H1 (cell line): ENCODE measurements around the gene SCG3. TPM values are rescaled to one million over a fixed set of nuclear protein-coding genes. Genes with fewer than 3 reads are reported as not detected.

ENCODE experiments used
- CTCF ChIA-PET: fragments of 300-600 bp; sonication (Branson Sonifier 250); formaldehyde crosslinking; loops from one replicate; lab custom pipeline; 2021; ENCODE audit not compliant: partially characterized antibody; lab: Charles Lee
- POLR2A ChIA-PET: fragments of 300-600 bp; sonication (Branson Sonifier 250); formaldehyde crosslinking; loops from one replicate; lab custom pipeline; 2021; ENCODE audit warnings: inconsistent platforms; ENCODE audit not compliant: partially characterized antibody; lab: Charles Lee
- DNase-seq, 2 experiments: peaks; one replicate each; pipeline versions ENCODE4 v3.0.0 to v3.0.0-alpha.2; 2010 to 2022; ENCODE audit warnings: low spot score in 2 of 2, low read depth in 1 of 2, mixed read lengths in 1 of 2
- FAIRE-seq: peaks from 2 replicates; lab custom pipeline; 2011; peaks lifted over from hg19 to GRCh38; lab: Jason Lieb, UNC
- H2AFZ ChIP-seq: 2 replicates; pipeline ENCODE4 v1.8.1; 2012; ENCODE audit warnings: low read length, inconsistent platforms
- H2AK5ac ChIP-seq: 2 replicates; pipeline ENCODE4 v1.6.1; 2013; ENCODE audit warnings: low read depth, low read length
- H2BK120ac ChIP-seq: replicated peaks from 2 replicates; pipeline ENCODE3; 2013; ENCODE audit warnings: low read depth, low read length, inconsistent platforms
- H2BK12ac ChIP-seq: 2 replicates; pipeline ENCODE4 v1.6.1; 2013; ENCODE audit warnings: low read depth, low read length
- H2BK15ac ChIP-seq: 2 replicates; pipeline ENCODE4 v1.6.1; 2013; ENCODE audit warnings: low read length
- H2BK20ac ChIP-seq: 2 replicates; pipeline ENCODE4 v1.6.1; 2013; ENCODE audit warnings: low read length
- H2BK5ac ChIP-seq: 2 replicates; pipeline ENCODE4 v1.6.1; 2013; ENCODE audit warnings: low read depth, low read length
- H3K14ac ChIP-seq: 2 replicates; pipeline ENCODE4 v1.6.1; 2013; ENCODE audit warnings: inconsistent platforms; ENCODE audit not compliant: insufficient read length
- H3K18ac ChIP-seq: 2 replicates; pipeline ENCODE4 v1.6.1; 2013; ENCODE audit warnings: low read length; ENCODE audit errors: extremely low read depth
- H3K23ac ChIP-seq: 2 replicates; pipeline ENCODE4 v1.6.1; 2013; ENCODE audit warnings: inconsistent platforms; ENCODE audit not compliant: insufficient read length
- H3K23me2 ChIP-seq: 2 replicates; pipeline ENCODE4 v1.6.1; 2013; ENCODE audit warnings: low read depth, low read length
- H3K27ac ChIP-seq: 2 replicates; pipeline ENCODE4 v1.6.1; 2011; ENCODE audit warnings: low read depth, low read length, inconsistent platforms
- H3K27me3 ChIP-seq, 4 experiments: replicated peaks in 1 of 4; 1 replicate in 1 of 4; 2 replicates in 3 of 4; pipeline versions ENCODE4 v1.6.1 to v1.8.1; 2011 to 2013; ENCODE audit warnings: low read length in 3 of 4, mild to moderate bottlenecking in 3 of 4, inconsistent platforms in 2 of 4, mixed read lengths in 2 of 4, moderate library complexity in 1 of 4; ENCODE audit not compliant: control insufficient read depth in 3 of 4, insufficient read depth in 3 of 4; ENCODE audit errors: extremely low read depth in 1 of 4
- H3K36me3 ChIP-seq, 4 experiments: 2 replicates each; pipeline versions ENCODE4 v1.6.1 to v1.8.1; 2011 to 2013; ENCODE audit warnings: mild to moderate bottlenecking in 4 of 4, low read length in 3 of 4, moderate library complexity in 2 of 4, control low read depth in 1 of 4, inconsistent platforms in 1 of 4; ENCODE audit not compliant: insufficient read depth in 4 of 4, control insufficient read depth in 2 of 4
- H3K4ac ChIP-seq: replicated peaks from 2 replicates; pipeline ENCODE3; 2013; ENCODE audit warnings: low read length, low read depth, mixed read lengths, inconsistent platforms; ENCODE audit not compliant: insufficient read length
- H3K4me1 ChIP-seq, 4 experiments: replicated peaks in 1 of 4; 1 replicate in 1 of 4; 2 replicates in 3 of 4; pipeline versions ENCODE4 v1.6.1 to v1.8.1; 2011 to 2013; ENCODE audit warnings: low read length in 3 of 4, inconsistent platforms in 2 of 4, mixed read lengths in 1 of 4; ENCODE audit not compliant: insufficient read depth in 4 of 4, control insufficient read depth in 3 of 4
- H3K4me2 ChIP-seq, 2 experiments: 2 replicates each; pipeline versions ENCODE4 v1.6.1 to v1.8.1; 2011 to 2013; ENCODE audit warnings: low read depth in 2 of 2, low read length in 2 of 2, control low read depth in 1 of 2, inconsistent platforms in 1 of 2, mild to moderate bottlenecking in 1 of 2; ENCODE audit not compliant: insufficient read depth in 1 of 2
- H3K4me3 ChIP-seq, 4 experiments: fragments of 200-600, 300-600 bp in 1 of 4; sonication (generic), shearing (Covaris generic), sonication (Bioruptor Twin) in 1 of 4; 2 replicates each; pipeline versions ENCODE4 v1.5.1 to v1.8.1; 2011 to 2016; ENCODE audit warnings: low read length in 4 of 4, low read depth in 3 of 4, control low read depth in 2 of 4, inconsistent platforms in 2 of 4, mild to moderate bottlenecking in 2 of 4, mixed read lengths in 1 of 4, moderate library complexity in 1 of 4; ENCODE audit not compliant: insufficient read depth in 2 of 4; ENCODE audit errors: extremely low read depth in 1 of 4
- H3K56ac ChIP-seq: replicated peaks from 2 replicates; pipeline ENCODE3; 2013; ENCODE audit warnings: low read depth, mild to moderate bottlenecking, mixed read lengths, low read length, inconsistent platforms; ENCODE audit not compliant: insufficient read length
- H3K79me1 ChIP-seq: 2 replicates; pipeline ENCODE4 v1.6.1; 2013; ENCODE audit warnings: low read depth, low read length, control low read depth
- H3K79me2 ChIP-seq, 2 experiments: 2 replicates each; pipeline versions ENCODE4 v1.6.1 to v1.8.1; 2012 to 2013; ENCODE audit warnings: low read length in 2 of 2, mild to moderate bottlenecking in 2 of 2, inconsistent platforms in 1 of 2; ENCODE audit not compliant: insufficient read depth in 2 of 2, control insufficient read depth in 1 of 2
- H3K9ac ChIP-seq, 4 experiments: replicated peaks in 1 of 4; 1 replicate in 1 of 4; 2 replicates in 3 of 4; pipeline versions ENCODE4 v1.6.1 to v1.8.1; 2011 to 2013; ENCODE audit warnings: low read depth in 3 of 4, low read length in 3 of 4, control low read depth in 2 of 4, mild to moderate bottlenecking in 2 of 4, moderate library complexity in 2 of 4, inconsistent platforms in 1 of 4; ENCODE audit errors: extremely low read depth in 1 of 4
- H3K9me3 ChIP-seq, 2 experiments: 2 replicates each; pipeline versions ENCODE4 v1.6.1 to v1.8.1; 2012 to 2013; ENCODE audit warnings: mild to moderate bottlenecking in 2 of 2, moderate library complexity in 2 of 2, control low read depth in 1 of 2, inconsistent platforms in 1 of 2, low read depth in 1 of 2, low read length in 1 of 2, mixed read lengths in 1 of 2; ENCODE audit not compliant: insufficient read depth in 2 of 2
- H4K20me1 ChIP-seq, 2 experiments: replicated peaks in 1 of 2; 2 replicates each; pipeline versions ENCODE3 to v1.8.1; 2011 to 2013; ENCODE audit warnings: inconsistent platforms in 2 of 2, low read length in 2 of 2, mild to moderate bottlenecking in 1 of 2; ENCODE audit not compliant: insufficient read depth in 2 of 2, control insufficient read depth in 1 of 2
- H4K5ac ChIP-seq: 2 replicates; pipeline ENCODE4 v1.6.1; 2013; ENCODE audit warnings: low read length, low read depth, mixed read lengths, inconsistent platforms; ENCODE audit not compliant: insufficient read length
- H4K8ac ChIP-seq: 2 replicates; pipeline ENCODE4 v1.8.0; 2013; ENCODE audit warnings: mild to moderate bottlenecking, moderate library complexity, low read length, inconsistent platforms; ENCODE audit not compliant: insufficient read depth; ENCODE audit errors: extremely low read depth
- H4K91ac ChIP-seq: replicated peaks from 2 replicates; pipeline ENCODE3; 2013; ENCODE audit warnings: low read length, mixed read lengths, inconsistent platforms; ENCODE audit not compliant: insufficient read length
- FOSL1 ChIP-seq: IDR thresholded peaks from 2 replicates; pipeline ENCODE4 v1.6.1; 2011; ENCODE audit warnings: mild to moderate bottlenecking, low read depth, low read length, moderate library complexity; ENCODE audit not compliant: insufficient read depth
- NRF1 ChIP-seq: IDR thresholded peaks from 2 replicates; pipeline ENCODE4 v1.6.1; 2011; ENCODE audit warnings: mild to moderate bottlenecking, low read depth, low read length, improper control_type of control experiment
- RNF2 ChIP-seq: fragments of 200-900, 300-1000 bp; sonication (generic); IDR thresholded peaks from 2 replicates; pipeline ENCODE4 v1.7.1; 2016; ENCODE audit warnings: borderline replicate concordance, low read depth, mild to moderate bottlenecking, antibody characterized with exemption, low read length; ENCODE audit not compliant: poor library complexity, severe bottlenecking; ENCODE audit errors: missing control alignments
- RXRA ChIP-seq: IDR thresholded peaks from 2 replicates; pipeline ENCODE4 v1.6.1; 2011; ENCODE audit warnings: low read depth, mild to moderate bottlenecking, low read length, moderate library complexity; ENCODE audit not compliant: insufficient read depth
- SUZ12 ChIP-seq: fragments of 200-600 bp; sonication (generic); IDR thresholded peaks from 2 replicates; pipeline ENCODE4 v1.6.1; 2012; ENCODE audit warnings: mild to moderate bottlenecking, inconsistent platforms, low read length, moderate library complexity, mixed read lengths
- WGBS, 2 experiments: shearing (Covaris generic) in 1 of 2; methylation state at CpG; one replicate each; pipeline versions ENCODE4 v1.1.6 to v1.1.7; 2013 to 2015; ENCODE audit warnings: low lambda C conversion rate in 2 of 2, mixed read lengths in 2 of 2, inconsistent platforms in 1 of 2, low coverage in 1 of 2, missing lambda C conversion rate in 1 of 2; ENCODE audit not compliant: insufficient replicate concordance in 2 of 2, insufficient coverage in 1 of 2, insufficient read length in 1 of 2; ENCODE audit errors: extremely low coverage in 1 of 2, missing lambda C conversion rate in 1 of 2; 5-methylcytosine and 5-hydroxymethylcytosine counted together
- polyA plus RNA-seq, 7 experiments: library from polyadenylated mRNA; depleted of rRNA in 3 of 7; stranded (reverse) in 5 of 7; unstranded in 2 of 7; fragments of >200 nt in 5 of 7; fragments of 200-250 nt in 2 of 7; gene quantifications; 1 replicate in 5 of 7; 2 replicates in 1 of 7; 4 replicates in 1 of 7; pipeline versions ENCODE4 v1.2.1 to v1.2.3, GENCODE V29; 2011 to 2013; ENCODE audit warnings: missing spikeins in 2 of 7, mixed read lengths in 2 of 7
- total RNA-seq: library from RNA; stranded (reverse); fragmentation: NEBNext Ultra II Directional; extraction: Animal tissue kit (Norgen Biotek cat#: 25700); gene quantifications from 2 replicates; pipeline ENCODE4 v1.2.1, GENCODE V29; 2021

Gene SCG3
- total and polyA plus RNA-seq, 2 of the 8 experiments (the other 6 are each of a cell fraction or from before 2014, with no cell fraction given), result 5.2 to 45.9 TPM

DNA sequence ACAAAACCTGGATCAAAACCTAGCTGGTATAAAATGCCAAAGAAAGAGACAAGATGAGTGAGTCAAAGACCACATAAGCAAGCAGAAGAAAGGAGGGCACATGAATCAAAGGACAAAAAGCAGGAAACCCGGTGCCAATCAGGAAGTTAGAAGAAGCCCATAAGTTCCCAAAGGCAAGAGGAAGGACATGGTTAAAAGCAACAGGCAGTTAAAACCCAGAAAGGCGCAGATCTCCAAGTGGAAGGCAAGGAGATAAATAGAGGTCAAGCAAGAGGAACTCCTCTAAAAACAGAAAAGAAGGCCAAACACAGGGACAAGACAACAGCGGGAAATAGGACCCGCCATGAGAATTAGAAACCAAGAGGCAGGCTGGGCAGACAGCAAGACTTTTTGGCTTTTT is 74.5 kb downstream of the SCG3 start:
- no peak overlapping the region for H3K14ac ChIP-seq
- H4K20me1 ChIP-seq, result peaks cover 2 to 4% of the 10 kb centered on the region in 2 experiments
- peaks cover 3 to 19% (median 12%) of the 10 kb centered on the region in 4 experiments; a peak in 6 of 7 replicates for H3K27me3 ChIP-seq
- no peak overlapping the region for H3K27ac ChIP-seq
- peaks cover 7% of the 10 kb centered on the region; the same call in 1 of the 2 replicates for H3K23me2 ChIP-seq
- DNase-seq (no peak), FAIRE-seq (no peak)
- H2BK120ac ChIP-seq, result no peak overlapping the region
- no peaks in the 10 kb centered on the region for H3K79me2 ChIP-seq
- no peak overlapping the region for H3K9ac ChIP-seq
- H3K23ac ChIP-seq, result no peak overlapping the region
- no peak overlapping the region for H3K18ac ChIP-seq
- no peak overlapping the region for H2BK5ac ChIP-seq
- POLR2A ChIA-PET, result no interaction called here
- H3K9me3 ChIP-seq, result no peaks in the 10 kb centered on the region
- H3K36me3 ChIP-seq, result no peaks in the 10 kb centered on the region
- TF ChIP-seq SUZ12 (no peak), NRF1 (no peak), RNF2 (no peak), FOSL1 (no peak), RXRA (no peak)
- H3K4me2 ChIP-seq, result no peak overlapping the region
- no peak overlapping the region for H4K8ac ChIP-seq
- no peak overlapping the region for H2BK15ac ChIP-seq
- H2AFZ ChIP-seq, result no peak overlapping the region
- H3K4me1 ChIP-seq, result peaks cover 0 to under 1% (median 0%) of the 10 kb centered on the region in 4 experiments; a peak in 2 of 7 replicates
- no peak overlapping the region for H3K4ac ChIP-seq
- no peak overlapping the region for H2AK5ac ChIP-seq
- CTCF ChIA-PET, result interaction anchor here (1.0 to 4.1 kb wide), 4 partner anchors 9 to 28 kb away, joined by 3 to 26 read pairs (median 4); no protein-coding TSS in a partner anchor
- no peaks in the 10 kb centered on the region; the same call in 1 of the 2 replicates for H3K79me1 ChIP-seq
- WGBS, 2 experiments, result 93% methylated on average over 2 of the region's 4 CpGs; no CpG with 5 or more reads in 1 of the 2 experiments
- H3K4me3 ChIP-seq, result no peak overlapping the region
- no peak overlapping the region for H4K91ac ChIP-seq
- H4K5ac ChIP-seq, result no peak overlapping the region
- no peak overlapping the region for H3K56ac ChIP-seq
- no peak overlapping the region for H2BK12ac ChIP-seq
- no peak overlapping the region for H2BK20ac ChIP-seq
